ENCODE measurements around the gene ALK. TPM values are rescaled to one million over a fixed set of nuclear protein-coding genes. Genes with fewer than 3 reads are reported as not detected.
A peak's percentile ranks its signal among the peaks of the same experiment; 100 is the strongest.

Gene ALK
- total RNA-seq, 2 donors from 2014 or later: under 0.01 to 0.26 TPM

DNA sequence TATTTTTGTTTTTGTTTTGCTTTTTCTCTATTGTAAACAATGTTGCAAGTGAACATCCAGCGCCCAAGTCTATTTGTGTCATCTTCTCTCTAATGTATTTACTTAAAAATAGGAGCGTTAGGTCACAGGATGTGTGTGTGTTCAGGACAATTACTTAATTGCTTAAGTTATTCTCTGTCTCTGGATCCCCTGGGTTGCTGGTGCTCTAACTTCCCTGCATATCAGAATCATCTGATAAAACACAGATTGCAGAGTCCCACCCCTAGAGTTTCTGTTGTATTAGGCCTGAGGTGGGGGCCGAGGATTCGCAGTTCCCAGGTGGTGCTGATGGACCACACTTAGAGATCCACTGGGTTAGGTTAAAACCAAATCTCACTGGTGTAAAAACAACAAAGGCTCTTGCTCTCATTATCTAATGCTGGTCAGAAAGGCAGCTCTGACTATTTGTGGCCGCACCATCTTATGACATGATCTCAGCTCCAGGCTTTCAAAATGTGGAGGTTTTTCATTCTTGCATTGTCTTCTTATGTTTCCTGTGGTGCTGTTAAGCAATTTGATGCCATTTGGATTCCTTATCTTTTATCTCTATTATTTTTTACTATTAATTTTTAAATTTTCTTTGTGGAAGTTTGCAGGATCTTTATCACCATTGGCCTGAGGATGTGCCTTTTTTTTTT lies 718.4 kb downstream of the ALK start:
- TF ChIP-seq POLR2A (IDR thresholded peaks at IDR 0.05): no peak
- TF ChIP-seq, protein P1, sequence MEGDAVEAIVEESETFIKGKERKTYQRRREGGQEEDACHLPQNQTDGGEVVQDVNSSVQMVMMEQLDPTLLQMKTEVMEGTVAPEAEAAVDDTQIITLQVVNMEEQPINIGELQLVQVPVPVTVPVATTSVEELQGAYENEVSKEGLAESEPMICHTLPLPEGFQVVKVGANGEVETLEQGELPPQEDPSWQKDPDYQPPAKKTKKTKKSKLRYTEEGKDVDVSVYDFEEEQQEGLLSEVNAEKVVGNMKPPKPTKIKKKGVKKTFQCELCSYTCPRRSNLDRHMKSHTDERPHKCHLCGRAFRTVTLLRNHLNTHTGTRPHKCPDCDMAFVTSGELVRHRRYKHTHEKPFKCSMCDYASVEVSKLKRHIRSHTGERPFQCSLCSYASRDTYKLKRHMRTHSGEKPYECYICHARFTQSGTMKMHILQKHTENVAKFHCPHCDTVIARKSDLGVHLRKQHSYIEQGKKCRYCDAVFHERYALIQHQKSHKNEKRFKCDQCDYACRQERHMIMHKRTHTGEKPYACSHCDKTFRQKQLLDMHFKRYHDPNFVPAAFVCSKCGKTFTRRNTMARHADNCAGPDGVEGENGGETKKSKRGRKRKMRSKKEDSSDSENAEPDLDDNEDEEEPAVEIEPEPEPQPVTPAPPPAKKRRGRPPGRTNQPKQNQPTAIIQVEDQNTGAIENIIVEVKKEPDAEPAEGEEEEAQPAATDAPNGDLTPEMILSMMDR (IDR thresholded peaks at IDR 0.05): no peak
- intact Hi-C loops (cut with DNase I): no loop called here
- no peak for DNase-seq

DNA sequence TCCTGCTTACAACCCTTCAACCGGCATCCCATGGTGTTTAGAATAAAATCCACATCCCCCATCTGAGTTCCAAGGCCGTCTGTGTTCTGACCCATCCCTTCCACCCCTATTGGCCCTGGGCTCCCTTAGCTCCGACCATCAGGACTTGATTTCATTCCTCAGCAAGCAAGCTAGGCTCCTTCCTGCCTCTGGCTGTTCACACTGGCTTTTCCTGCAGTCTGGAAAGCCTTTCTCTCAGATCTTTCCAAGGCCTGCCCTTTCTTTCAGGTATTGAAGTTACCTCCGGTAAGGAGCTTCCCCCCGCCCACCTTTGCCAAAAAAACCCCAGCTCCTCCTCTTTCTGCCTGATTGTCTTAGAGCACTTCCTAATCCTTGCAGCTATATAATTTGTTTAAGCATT lies 719.4 kb downstream of the ALK start:
- WGBS, 2 donors: 60 to 63% methylated on average over 5 of the region's 5 CpGs
- no peaks in the 10 kb centered on the region for H3K27me3 ChIP-seq
- H3K36me3 ChIP-seq (replicated peaks in 1 of 2; ENCODE audit: insufficient read depth in 1 of 2, low read depth in 2 of 2): no peaks in the 10 kb centered on the region
- no peaks in the 10 kb centered on the region for H3K9me3 ChIP-seq
- H3K27ac ChIP-seq: no peak overlapping the region
- TF ChIP-seq, protein P1 (IDR thresholded peaks at IDR 0.05): no peak
- TF ChIP-seq POLR2A (IDR thresholded peaks at IDR 0.05): no peak
- ATAC-seq (no peak), DNase-seq (no peak)
- intact Hi-C loops (cut with DNase I): no loop called here
- H3K4me3 ChIP-seq: no peak overlapping the region
- no peaks in the 10 kb centered on the region for H3K4me1 ChIP-seq

More for the DNA sequence above, 718.4 kb downstream of the ALK start:
- 84 to 85% methylated on average over 5 of the region's 5 CpGs for WGBS, 2 donors
- no peaks in the 10 kb centered on the region for H3K4me1 ChIP-seq
- H3K9me3 ChIP-seq: no peaks in the 10 kb centered on the region
- H3K36me3 ChIP-seq (replicated peaks in 1 of 2; ENCODE audit: insufficient read depth in 1 of 2, low read depth in 2 of 2): no peaks in the 10 kb centered on the region
- no peak for ATAC-seq
- no peak overlapping the region for H3K4me3 ChIP-seq
- no peak overlapping the region for H3K27ac ChIP-seq
- H3K27me3 ChIP-seq: no peaks in the 10 kb centered on the region

DNA sequence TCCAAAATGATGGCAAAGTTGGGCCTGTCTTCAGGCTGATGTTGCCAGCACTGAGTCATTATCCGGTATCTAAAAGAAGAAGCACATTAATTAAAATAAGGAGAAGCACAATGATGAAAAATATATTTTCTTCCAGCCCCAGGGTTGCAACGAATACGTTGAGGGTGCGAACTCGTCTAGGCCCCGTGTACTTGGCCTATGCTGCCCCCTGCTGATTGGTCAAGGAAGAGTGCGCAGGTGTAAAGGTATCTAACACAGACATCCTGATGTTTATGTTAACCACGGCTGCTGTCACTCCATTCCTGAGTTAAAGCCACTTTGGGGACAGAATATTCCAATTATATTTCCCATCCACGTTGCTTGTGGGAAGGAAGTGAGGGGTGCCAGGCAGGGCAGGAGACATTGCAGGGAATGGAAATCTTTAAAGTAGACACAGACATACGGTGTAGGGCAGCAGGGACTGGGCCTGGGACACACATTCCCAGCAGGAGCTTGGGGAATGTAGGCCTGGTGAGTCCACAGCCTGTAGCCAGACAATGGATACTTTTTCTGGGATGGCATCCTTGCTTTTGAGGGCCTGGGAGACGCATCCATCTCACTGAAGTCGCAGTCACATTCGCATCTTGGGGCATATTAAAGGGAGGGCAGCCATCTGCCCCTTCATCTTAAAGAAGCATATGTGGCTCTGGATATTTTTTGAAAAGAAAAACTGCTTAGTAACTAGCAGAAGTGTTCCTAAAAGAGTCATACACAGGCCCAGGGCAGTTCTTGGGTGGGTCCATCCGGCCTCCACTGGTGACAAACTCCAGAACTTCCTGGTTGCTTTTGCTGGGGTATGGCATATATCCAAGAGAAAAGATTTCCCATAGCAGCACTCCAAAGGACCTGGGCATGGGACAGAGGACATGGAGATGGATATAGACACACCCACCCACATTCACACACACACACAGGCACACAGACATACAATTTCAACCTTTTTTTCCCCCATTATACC lies 724.3 kb downstream of the ALK start:
- no peaks in the 10 kb centered on the region for H3K36me3 ChIP-seq (replicated peaks in 1 of 2; ENCODE audit: insufficient read depth in 1 of 2, low read depth in 2 of 2)
- H3K27ac ChIP-seq: no peak overlapping the region
- WGBS, 2 donors: 33 to 35% methylated on average over 14 of the region's 14 CpGs
- H3K27me3 ChIP-seq: no peaks in the 10 kb centered on the region
- H3K4me1 ChIP-seq: no peaks in the 10 kb centered on the region
- no peak for TF ChIP-seq POLR2A (IDR thresholded peaks at IDR 0.05)
- TF ChIP-seq, protein P1 (IDR thresholded peaks at IDR 0.05): peak; percentile 50 to 85 (median 79)
- no peaks in the 10 kb centered on the region for H3K9me3 ChIP-seq
- intact Hi-C loops (cut with DNase I): loop anchor here (5.0 kb wide), 1 partner anchor 240 kb away; no protein-coding TSS in a partner anchor
- peak; percentile 70 to 80 (median 74) for DNase-seq
- H3K4me3 ChIP-seq: no peak overlapping the region
- peak; percentile 71 for ATAC-seq

DNA sequence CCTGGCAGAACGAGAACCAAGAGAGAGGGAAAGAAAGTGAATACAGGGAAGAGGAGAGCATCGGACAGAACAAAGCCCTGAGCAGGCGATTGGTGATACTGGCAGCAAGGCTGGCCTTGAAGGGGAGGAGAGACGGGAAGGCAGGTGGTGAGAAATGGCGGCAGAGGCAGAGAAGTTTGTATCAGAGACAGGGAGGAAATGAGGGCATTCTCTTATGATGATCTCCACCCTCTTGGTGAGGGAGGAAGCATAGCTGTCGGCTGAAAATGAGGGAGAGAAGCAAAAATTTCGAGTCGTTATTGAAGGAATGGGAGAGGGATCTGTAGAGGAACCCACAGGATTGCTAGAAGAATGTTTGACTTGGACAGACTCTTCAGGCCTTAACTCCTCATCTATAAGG lies 725.6 kb downstream of the ALK start:
- intact Hi-C loops (cut with DNase I): loop anchor here (5.0 kb wide), 1 partner anchor 238 kb away; no protein-coding TSS in a partner anchor
- H3K9me3 ChIP-seq: no peaks in the 10 kb centered on the region
- no peak overlapping the region for H3K27ac ChIP-seq
- DNase-seq: no peak
- H3K4me3 ChIP-seq: no peak overlapping the region
- no peak for TF ChIP-seq POLR2A (IDR thresholded peaks at IDR 0.05)
- TF ChIP-seq, protein P1 (IDR thresholded peaks at IDR 0.05): no peak
- no peak for ATAC-seq
- no peaks in the 10 kb centered on the region for H3K36me3 ChIP-seq (replicated peaks in 1 of 2; ENCODE audit: insufficient read depth in 1 of 2, low read depth in 2 of 2)
- no peaks in the 10 kb centered on the region for H3K4me1 ChIP-seq
- WGBS, 2 donors: 72 to 74% methylated on average over 8 of the region's 8 CpGs
- no peaks in the 10 kb centered on the region for H3K27me3 ChIP-seq
